GM18858 (cell line): Measurements from ENCODE around the gene NRXN3.

ENCODE experiments used
- ATAC-seq: cut with Tn5 transposase; IDR thresholded peaks from one replicate; pipeline ENCODE4 v1.9.1; 2021; ENCODE audit not compliant: unreplicated experiment

Gene NRXN3

DNA sequence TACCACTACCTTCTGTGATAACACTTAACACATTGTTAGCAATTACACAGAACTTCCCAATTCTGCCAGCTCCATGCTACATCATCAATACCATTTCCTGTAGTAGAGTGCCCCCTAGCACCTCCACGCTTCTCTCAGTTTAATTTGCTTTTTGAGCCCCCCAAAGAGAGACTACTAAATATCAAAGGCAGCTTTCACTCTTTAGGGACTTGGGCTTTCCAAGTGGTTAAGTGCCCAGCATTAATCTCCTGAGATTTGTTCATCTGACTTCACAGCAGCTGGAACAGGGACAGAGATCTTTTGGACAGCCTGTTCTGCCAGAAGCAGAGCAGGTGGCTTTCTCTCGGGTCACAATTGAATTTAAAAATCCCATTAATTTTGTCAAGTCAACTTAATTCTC, 1086.2 kb downstream of the NRXN3 start:
- ATAC-seq, result no peak

DNA sequence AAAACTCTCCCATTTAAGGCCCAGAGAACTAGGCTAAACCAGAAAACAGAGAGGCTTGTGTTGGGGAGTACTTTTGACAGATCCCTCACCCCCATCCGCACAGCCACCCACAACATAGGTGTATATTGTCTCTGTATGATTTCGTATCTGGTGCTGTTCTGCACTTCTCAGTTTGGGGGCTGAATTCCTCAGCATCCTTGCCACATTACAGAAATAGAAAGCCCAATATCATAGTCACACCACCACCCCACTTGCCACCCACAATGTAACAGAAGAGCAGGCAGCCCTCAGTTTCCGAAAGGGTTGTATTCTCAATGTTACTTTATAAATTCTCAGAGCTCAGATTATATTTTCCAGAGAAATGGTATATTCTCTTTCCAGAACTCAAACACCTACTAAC, 1090.2 kb downstream of the NRXN3 start:
- ATAC-seq, result no peak

DNA sequence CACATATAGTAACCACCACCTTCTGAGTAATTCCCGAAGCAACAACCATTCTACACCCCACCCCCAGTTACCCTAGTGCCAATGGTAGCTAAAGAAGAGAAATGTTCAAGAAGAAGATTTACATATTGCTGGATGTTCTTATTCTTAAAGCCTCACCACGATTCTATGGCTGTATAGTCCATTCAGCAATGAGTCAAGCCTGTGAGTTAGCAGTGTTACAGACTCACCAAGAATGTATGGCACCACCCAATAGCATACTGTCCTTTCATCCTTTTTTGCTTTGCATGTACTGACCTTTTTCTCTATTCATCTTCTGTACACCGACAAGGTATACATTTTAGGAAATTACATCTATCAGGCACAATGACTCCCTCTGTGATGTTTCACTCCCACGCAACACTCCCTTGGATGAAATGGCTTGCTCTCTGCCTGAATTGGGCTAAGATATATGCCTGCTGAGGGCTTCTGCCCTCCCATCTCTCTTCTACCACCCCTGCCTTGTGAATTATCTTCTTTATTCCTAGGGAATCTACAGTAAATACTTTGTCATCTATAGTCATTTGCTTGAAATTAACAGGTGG, 1095.3 kb downstream of the NRXN3 start:
- no peak for ATAC-seq

DNA sequence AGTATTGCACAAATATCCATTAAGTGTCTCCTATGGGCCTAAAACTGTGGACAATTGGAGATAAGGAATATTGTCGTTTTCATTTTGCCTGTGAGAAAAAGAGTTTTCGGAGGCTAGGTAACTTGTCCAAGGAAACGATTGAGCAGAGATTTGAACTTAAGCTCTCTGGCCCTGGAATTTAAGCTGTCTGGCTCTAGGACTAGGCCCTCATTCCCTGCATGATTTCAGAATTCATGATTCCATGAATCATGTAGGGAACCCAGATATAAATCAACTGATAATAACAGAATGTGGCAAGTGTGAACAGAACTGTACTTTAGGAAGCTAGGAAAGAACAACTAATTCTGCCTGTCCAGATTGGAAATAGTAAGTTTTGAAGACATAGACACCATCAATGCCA, 1100.2 kb downstream of the NRXN3 start:
- ATAC-seq, result no peak

DNA sequence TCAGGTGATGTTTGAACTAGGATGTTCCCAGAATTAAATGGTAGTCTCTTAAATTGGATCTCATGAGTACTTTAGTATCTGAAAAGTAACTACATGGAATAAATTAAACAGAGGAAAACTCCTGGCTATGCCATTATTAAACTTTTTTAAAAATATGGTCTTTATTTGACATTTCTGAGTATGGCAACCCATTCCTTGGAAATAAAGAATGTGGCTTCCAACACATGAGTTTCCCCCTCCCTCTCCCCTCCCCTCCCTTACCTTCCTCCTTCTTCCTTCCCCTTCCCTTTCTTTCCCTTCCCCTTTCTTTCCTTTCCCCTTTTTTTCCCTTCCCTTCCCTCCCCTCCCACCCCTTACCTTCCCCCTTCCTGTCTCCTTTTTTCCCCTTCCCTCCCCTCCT, 1100.9 kb downstream of the NRXN3 start:
- no peak for ATAC-seq

DNA sequence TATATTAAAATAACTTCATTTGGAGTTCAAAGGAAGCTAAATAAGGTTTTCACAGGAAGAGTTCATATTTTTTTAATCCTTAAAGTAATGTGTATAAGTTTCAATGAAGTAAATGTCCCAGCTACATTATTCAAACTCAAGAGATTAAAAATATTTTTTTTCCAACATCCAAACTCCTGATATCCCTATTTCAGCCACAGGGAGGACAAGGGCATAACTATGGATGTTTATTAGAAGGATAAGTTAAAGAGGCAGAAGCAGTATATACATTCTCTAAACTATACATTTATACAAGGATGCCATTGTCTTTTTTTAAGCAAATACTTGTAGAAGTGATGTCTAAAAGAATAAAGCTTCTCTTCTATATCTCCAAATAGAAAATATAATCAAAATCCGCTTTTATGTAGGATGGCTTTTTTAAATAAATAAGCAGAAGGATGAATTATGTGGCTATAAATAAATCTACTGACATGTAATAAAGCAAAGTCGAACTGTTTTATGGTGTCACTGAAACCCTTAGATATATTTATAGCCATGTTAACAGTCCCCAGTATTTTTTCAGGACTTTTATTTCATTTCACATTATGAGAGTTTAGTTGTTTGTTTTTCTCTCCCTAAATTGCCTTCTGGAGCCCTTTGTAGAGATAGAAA, 1104.6 kb downstream of the NRXN3 start:
- no peak for ATAC-seq

DNA sequence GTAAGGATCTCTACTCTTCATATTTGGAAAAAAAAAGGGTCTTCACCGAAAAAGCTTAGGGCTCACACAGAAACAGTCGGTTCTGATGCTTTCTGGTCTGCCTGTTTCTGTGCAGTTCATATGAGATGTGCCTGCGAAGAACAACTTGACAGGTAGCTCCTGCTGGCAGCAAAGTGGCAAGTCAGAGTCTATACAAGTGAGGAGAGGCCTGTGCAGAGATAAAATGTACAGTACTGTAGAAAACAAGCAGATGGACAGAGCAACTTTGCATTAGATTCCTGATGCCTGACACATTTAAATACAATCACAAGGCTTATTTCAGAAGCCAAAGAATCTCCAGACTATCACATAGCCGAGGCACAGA, 1105.1 kb downstream of the NRXN3 start:
- ATAC-seq, result no peak

DNA sequence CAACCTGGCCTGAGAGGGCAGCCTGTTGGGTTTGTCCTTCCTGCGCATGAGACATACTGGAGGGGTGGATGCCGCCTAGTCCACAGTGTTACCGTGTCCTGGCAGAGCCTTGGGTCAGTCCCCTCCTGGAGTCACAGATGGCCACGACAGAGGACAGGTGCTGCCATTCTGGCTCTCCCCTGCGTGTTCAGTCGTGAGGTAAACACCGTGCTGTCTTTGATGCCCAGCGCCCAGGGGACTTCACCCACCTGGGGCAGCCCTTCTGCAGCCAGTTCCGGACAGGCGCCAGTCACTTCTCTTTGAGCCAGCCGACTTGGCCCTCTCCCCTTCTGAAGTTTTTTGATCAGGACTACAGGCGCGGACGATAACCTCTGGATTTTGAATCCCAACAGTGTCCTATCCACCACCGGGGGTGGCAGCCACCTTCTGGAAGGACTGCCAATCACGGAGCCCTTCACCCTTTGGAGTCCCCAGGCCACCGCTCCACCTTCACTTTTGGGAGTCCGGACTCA, 1108.2 kb downstream of the NRXN3 start:
- ATAC-seq, result no peak

DNA sequence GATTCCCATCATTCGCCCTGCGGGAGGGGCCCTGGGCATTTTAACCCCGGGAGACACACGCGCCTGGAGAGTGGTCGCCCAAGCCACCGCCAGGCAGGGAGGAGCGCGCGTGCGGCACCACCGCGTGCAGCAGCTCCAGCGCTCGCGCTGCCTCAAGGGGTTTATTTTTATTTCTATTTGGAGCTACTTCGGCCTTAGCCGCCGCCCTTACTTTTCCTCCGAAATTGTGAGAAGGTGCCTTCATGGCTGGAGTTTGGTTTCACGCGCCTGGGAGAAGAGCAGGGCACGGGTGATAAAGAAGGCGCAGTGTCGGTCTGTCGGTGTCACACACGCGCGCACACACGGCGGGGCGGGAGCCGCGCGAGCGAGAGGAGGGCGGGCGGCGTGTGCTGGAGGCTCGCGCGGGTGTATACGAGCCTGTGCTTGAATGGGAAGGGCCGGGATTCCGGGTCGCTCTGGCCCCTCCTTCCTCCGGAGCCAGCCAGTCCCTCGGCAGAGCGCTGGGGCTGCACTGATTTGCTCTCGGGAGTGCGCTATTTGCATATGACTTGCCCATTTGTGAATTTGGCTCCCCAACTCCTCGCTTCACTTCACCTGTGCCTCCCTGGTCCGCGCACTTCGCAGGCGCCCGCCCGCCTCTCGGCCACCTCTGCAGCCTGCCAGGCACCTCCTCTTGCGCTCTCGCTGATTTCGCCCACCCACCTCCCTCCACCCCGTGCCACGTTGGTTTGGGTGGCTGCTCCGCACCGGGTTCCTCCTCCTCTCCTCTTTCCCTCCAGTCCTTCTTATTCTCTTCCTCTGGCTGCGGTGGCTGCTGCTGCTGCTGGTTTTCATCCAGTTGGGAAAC, 1108.8 kb downstream of the NRXN3 start:
- ATAC-seq, result no peak

DNA sequence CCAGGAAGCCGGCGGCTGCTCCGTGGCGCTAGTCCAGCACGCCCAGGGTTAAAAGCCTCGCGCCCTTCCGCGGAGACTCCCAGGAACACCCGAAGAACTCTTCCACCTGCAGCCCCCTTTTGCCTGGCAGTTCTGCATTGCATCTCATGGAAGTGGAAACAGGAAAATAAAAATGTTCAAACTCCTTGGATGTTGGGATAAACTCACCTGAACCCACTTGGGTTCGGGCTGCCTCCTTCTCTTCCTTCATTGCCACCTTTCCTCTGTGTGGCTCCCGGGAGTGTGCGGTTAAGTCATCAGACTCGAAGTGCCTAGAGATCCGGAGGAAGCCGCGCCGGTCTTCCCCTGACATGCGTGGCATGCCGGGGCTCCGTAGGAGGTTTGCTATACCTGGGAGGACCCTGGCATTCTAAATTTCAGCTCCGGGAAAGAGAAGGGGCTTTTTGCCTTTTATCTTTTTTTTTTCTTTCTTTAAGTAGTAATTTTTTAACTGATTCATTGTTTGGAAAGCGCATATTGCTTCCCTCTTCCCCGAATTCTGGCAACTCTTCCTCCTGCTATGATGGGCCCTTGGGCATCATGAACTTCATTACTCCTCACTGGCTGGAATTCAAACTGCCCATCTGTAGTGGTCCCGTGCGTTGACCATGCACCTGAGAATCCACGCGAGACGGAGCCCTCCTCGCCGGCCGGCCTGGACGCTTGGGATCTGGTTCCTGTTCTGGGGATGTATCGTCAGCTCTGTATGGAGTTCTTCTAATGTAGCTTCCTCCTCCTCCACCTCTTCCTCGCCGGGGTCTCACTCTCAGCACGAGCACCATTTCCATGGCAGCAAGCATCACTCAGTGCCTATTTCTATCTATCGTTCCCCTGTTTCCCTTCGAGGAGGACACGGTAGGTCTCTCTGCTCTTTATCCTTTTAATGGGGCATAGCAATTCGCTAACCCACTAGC, 1109.7 kb downstream of the NRXN3 start:
- ATAC-seq, result no peak

DNA sequence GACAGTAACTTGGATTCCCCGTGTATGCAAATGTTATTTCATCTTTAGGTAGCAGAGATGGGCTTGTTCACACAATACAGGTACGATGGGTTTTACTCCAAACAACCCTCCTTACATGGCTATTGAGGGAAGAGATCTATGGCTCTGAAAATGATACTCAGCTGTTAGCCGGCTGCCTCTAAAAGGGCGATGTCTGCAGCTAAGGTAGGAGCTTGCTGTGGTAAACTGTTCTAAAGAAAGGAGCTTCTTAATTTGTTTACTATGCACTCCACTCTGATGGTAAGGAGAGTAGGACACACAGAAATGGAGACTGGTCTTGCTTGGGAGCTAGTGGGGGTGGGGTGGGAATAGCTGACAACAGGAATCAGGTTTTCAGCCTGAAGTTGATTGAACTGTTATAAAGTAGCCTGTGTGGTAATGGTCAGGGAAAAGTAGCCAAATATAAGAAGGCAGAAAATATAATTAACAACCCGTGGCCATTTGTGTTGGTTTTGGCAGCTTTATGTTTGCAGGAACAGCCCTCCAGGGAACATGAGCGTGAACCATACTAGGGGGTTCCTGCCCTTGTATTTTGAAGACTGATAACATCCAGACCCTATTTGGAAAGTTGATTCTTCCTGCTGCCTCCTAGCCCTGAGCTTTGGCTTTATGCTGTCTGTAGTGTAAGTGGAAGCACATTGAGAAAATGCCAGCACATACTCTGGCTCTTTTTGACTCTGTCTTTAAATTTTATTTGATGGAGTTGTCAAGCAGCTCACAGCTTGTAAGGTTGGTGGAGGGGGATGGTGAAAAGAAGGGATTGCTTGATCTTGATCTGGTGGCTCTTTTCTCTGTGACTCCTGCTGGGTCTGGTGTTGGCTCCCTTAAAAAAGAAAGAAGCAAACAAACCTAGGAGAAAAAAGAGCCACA, 1111.3 kb downstream of the NRXN3 start:
- no peak for ATAC-seq

DNA sequence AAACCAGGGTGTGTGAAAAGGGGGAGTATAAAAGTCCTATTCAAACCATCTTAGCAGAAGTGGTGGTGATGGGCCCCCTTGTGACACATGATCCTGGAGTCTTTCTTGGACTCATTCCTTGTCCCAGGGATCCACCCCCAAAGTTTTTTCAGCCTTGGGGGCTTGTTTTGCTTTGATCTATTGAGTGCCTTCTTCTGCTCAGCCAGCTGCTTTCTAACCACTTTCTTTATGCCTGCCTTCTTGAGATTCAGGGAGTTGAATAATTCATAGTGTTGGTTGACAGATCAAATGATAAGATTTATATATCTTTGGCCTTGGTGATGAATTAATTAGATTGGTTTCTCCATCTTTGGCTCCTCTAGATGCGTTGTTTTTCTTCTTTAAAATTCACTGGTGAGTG, 1114.4 kb downstream of the NRXN3 start:
- ATAC-seq, result no peak

DNA sequence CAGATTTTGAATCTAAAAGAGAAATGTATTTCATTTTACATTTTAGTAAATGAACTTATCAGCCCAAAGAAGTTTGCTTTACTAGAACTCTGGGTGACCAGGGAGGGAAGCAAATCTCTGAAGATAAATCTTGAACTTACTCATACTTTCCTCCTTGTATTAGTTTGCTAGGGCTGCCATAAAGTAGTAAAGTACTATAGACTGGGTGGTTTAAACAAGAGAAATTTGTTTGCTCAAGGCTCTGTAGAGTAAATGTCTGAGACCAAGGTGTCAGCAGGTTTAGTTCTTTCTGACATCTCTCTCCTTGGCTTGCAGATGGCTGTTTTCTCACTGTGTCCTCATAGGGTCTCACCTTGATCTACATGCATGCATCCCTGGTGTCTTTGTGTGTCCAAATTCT, 1115.1 kb downstream of the NRXN3 start:
- ATAC-seq, result no peak

DNA sequence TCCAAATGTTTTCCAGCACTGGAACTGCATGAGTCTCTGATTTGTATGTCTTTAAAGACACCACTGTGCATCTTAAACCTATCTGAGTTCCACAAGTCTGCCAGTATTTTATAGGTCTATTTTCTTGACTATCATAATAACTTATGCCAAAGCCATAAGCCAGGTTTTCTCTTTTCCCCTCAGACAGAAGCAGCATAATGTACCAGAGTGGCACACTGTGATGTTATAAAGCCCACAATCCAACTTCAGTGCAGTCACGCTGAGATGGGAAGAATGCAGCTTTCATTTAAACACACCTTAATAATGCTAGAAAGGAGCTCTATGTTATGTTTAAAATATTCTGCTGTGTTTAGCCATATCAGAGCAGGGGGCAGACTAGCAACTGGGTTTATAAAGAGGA, 1117.8 kb downstream of the NRXN3 start:
- no peak for ATAC-seq

DNA sequence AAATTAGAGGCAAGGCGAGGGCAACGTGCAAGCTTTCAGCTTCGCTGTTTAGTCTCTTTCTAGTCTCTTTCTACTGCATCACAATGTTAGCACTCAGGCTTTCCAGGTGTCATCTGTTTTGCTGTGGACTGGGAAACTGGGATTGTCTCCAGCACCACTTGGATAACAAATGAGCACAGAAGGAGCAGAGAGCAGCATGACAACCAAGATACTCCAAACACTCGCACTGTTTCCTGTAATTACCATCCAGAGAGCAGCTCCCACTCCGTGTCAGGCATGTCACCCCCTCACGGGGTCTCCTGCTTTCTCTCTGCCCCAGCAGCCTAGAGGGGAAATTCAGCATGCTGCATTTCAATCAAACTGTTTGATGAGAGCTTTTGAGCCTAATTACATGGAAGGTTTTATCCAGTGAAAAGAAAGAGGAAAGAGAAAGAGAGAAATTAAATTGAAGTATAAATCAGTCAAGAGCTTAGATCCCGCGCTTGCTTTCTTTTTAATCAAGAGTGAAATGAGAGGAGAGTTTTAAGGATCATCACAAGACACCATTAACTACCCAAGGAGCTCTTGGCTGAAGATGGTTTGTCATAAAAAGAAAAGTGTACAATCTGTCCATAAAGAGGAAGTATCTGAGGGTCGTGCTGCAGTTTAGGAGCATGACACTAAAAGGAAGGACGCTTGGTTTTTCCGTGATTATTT, 1123.5 kb downstream of the NRXN3 start:
- ATAC-seq, result no peak

DNA sequence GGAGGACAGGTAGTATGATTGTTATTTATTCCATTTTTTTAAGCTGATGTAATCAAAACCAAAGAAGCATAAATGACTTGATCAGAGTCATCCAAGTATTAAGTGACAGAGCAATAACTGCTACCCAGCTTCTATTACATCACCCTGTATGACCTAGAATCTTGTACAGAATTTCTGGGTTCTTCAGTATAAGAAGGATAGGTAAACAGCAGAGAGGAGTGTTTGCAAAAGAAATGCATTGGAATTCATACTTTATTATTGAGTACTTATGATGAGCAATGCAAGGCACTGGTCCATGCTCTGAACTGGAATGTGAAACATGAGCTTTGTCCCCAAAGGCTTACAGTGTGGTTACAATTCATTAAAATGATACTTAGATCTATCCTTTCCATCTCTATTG, 1124.3 kb downstream of the NRXN3 start:
- no peak for ATAC-seq

DNA sequence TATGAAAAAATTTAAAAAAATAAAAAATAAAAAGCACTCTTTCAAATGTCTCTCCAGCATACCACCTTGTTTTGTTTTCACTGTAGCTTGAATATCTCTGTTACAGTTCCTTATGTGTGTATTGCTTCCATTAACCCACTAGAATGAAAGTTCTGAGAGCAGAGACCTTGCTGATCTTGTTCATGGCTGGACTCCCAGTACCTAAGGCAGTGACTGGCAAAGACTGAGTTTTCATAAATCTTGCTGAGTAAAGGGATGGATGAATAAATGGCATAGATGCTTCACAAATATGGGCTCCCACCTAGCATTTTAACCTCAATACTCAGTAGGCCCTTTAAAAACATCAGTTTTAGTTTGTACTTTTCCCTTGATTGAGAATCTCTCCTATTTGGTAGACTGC, 1125.2 kb downstream of the NRXN3 start:
- ATAC-seq, result no peak

DNA sequence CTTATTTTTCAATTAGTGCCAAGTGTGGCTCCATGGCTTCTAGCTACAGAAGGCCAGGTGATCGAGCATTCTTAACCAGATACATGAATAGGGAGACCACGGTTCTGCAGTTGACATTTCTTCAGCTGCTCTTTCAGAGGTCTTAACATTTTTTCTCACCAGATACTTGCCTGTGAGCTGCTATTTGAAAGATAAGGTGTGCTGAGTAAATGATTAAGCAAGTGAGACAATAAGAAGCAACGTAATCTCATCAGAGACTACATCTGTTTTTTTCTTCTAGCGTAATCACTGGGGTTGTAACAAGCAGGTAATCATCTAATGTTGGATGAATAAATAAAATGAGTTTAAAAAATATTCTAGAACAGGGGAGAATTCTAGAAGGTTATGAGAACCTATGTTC, 1128.2 kb downstream of the NRXN3 start:
- ATAC-seq, result no peak

DNA sequence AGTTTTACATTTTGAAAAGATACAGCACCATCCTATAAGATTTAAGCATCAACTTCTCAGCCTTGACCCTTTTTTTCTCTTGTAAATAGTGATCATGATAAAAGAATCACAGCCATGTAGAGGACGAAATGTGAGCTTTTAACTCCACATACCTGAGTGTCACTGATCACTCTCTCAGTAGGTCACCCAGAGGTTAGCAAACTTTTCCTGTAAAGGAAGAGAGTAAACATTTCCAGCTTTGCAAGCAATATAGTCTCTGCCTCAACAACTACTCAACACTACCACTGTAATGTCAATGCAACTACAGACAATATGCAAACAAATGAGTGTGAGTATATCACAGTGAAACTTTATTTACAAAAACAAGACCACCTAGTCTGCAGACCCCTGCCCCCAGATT, 1129.0 kb downstream of the NRXN3 start:
- no peak for ATAC-seq
